ENCODE data around the gene FXN.
"Not testable (repeated sequence)": the region's sequence is repeated elsewhere in the genome, so short reads cannot be mapped to it uniquely, and the experiment has no call there.

Gene FXN

DNA sequence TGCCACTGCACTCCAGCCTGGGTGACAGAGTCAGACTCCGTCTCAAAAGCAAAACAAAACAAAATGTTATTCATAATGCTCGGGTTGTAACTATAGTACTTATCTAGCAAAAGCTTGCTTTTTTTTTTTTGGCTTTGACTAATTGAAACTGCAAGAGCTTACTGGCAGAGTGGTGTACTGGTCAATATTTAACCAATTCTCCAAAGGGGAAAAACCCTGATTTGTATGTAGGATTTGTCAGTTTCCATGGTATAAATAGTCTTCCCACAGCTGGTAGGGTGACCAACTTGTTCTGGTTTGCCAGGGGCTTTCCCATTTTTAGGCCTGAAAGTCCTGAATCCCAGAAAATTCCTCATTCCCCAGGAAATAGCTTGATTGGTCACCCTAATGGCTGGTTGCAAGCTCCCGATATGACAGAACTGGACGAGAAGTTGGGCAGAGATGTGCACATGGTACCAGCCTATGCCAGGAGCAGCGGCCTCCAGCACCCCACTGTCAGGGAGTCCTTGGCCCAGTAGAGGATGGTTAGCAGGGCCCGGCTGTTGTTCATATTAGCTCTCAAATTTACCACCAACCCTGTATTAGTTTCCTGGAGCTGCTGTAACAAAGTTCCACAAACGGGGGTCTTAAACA lies 58.0 kb downstream of the FXN start:
- Histone ChIP-seq H2BK12ac (ENCODE audit: low read length in 2 of 2) (no peak overlapping the region), H3K23ac (ENCODE audit: low read length in 2 of 2) (no peak overlapping the region), H3K18ac (ENCODE audit: low read depth in 1 of 2, low read length in 2 of 2) (no peak overlapping the region), H3K4me1 (ENCODE audit: control insufficient read depth, insufficient read depth, low read depth, low read length) (peaks cover 8% of the 10 kb centered on the region), H4K91ac (ENCODE audit: low read length) (no peak overlapping the region), H3K4ac (ENCODE audit: low read depth in 1 of 2, low read length in 2 of 2) (no peak overlapping the region), H2AFZ (ENCODE audit: low read depth, low read length) (no peak overlapping the region), H3K9me3 (ENCODE audit: control insufficient read depth, low read length) (no peaks in the 10 kb centered on the region), H3K27me3 (ENCODE audit: control insufficient read depth in 1 of 2, insufficient read depth in 1 of 2, low read length in 2 of 2) (no peaks in the 10 kb centered on the region), H2BK120ac (ENCODE audit: low read depth, low read length) (no peak overlapping the region), H3K36me3 (ENCODE audit: control insufficient read depth in 1 of 2, insufficient read depth in 2 of 2, low read depth in 1 of 2, low read length in 2 of 2) (no peaks in the 10 kb centered on the region), H2BK5ac (ENCODE audit: low read depth, low read length, poor library complexity, severe bottlenecking) (no peak overlapping the region), H3K14ac (ENCODE audit: low read length in 2 of 2) (no peak overlapping the region), H2AK5ac (ENCODE audit: low read length, severe bottlenecking) (peak overlapping the region; percentile 98), H4K8ac (ENCODE audit: low read length) (no peak overlapping the region), H3K4me3 (ENCODE audit: insufficient read depth in 1 of 2, low read depth in 1 of 2, low read length in 2 of 2) (no peak overlapping the region), H3K4me2 (ENCODE audit: low read length, poor library complexity, severe bottlenecking) (no peak overlapping the region), H3K9ac (ENCODE audit: low read length) (no peak overlapping the region), H2BK15ac (ENCODE audit: low read depth, poor library complexity, severe bottlenecking) (no peak overlapping the region), H3K79me1 (replicated peaks; ENCODE audit: low read length, poor library complexity, severe bottlenecking) (no peaks in the 10 kb centered on the region), H3K27ac (ENCODE audit: low read length, poor library complexity, severe bottlenecking) (peak overlapping the region; percentile 92)
- 92% methylated on average over 5 of the region's 7 CpGs for WGBS
- no peak for DNase-seq

DNA sequence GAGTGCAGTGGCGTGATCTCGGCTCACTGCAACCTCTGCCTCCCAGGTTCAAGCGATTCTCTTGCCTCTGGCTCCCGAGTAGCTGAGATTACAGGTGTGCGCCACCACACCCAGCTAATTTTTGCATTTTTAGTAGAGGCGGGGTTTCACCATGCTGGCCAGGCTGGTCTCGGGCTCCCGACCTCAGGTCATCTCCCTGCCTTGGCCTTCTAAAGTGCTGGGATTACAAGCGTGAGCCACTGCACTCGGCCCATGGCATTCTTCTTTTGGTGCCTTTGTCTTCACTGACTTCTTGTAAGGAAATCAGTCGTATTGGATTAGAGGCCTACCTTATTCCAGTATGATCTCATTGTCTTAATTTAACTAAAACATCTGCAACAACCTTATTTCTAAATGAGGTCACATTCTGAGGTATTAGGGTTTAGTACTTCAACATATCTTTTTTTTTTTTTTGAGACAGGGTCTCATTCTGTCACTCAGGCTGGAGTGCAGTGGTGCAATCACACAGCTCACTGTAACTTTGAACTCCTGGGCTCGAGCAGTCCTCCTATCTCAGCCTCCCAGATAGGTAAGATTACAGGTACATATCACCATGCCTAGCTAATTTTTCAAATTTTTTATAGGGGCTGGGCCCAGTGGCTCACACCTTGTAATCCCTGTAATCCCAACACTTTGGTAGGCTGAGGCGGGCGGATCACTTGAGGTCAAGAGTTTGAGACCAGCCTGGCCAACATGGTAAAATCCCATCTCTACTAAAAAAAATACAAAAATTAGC lies 59.0 kb downstream of the FXN start:
- H3K9ac ChIP-seq (ENCODE audit: low read length); H3K27ac ChIP-seq (ENCODE audit: low read length, poor library complexity, severe bottlenecking); H4K8ac ChIP-seq (ENCODE audit: low read length); H3K9me3 ChIP-seq (ENCODE audit: control insufficient read depth, low read length); H4K91ac ChIP-seq (ENCODE audit: low read length); H3K36me3 ChIP-seq (ENCODE audit: control insufficient read depth in 1 of 2, insufficient read depth in 2 of 2, low read depth in 1 of 2, low read length in 2 of 2); H3K23ac ChIP-seq (ENCODE audit: low read length in 2 of 2); H3K27me3 ChIP-seq (ENCODE audit: control insufficient read depth in 1 of 2, insufficient read depth in 1 of 2, low read length in 2 of 2); H2AFZ ChIP-seq (ENCODE audit: low read depth, low read length); H3K14ac ChIP-seq (ENCODE audit: low read length in 2 of 2); DNase-seq; H3K79me1 ChIP-seq (replicated peaks; ENCODE audit: low read length, poor library complexity, severe bottlenecking); H2BK15ac ChIP-seq (ENCODE audit: low read depth, poor library complexity, severe bottlenecking); H3K4me2 ChIP-seq (ENCODE audit: low read length, poor library complexity, severe bottlenecking); H3K4ac ChIP-seq (ENCODE audit: low read depth in 1 of 2, low read length in 2 of 2); H3K18ac ChIP-seq (ENCODE audit: low read depth in 1 of 2, low read length in 2 of 2); H2BK120ac ChIP-seq (ENCODE audit: low read depth, low read length); H2BK12ac ChIP-seq (ENCODE audit: low read length in 2 of 2); H3K4me3 ChIP-seq (ENCODE audit: insufficient read depth in 1 of 2, low read depth in 1 of 2, low read length in 2 of 2): not testable (repeated sequence)
- Histone ChIP-seq H2BK5ac (ENCODE audit: low read depth, low read length, poor library complexity, severe bottlenecking) (peak overlapping the region; percentile 12), H3K4me1 (ENCODE audit: control insufficient read depth, insufficient read depth, low read depth, low read length) (peaks cover 10% of the 10 kb centered on the region), H2AK5ac (ENCODE audit: low read length, severe bottlenecking) (peak overlapping the region; percentile 91)
- WGBS: 99% methylated on average over 14 of the region's 14 CpGs

DNA sequence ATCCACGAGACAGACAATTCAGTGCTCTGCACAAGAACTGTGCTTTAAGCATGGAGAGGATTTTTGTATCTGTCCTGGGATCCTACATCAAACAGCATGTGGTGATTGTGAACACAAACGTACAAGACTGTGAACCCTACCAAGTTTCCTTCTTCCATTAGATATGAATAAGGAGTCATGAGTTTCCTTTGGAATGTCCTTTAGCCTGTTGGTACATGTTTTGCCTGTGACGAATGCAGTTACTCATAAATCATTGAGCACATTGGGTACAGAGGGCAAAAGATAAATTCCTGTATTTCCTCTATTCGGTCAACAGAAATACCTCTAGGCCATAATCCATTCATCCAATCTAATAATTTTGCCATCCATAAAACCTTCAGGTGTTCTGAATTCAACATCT lies 61.5 kb downstream of the FXN start:
- Histone ChIP-seq H2BK15ac (ENCODE audit: low read depth, poor library complexity, severe bottlenecking) (no peak overlapping the region), H3K9me3 (ENCODE audit: control insufficient read depth, low read length) (no peaks in the 10 kb centered on the region), H3K14ac (ENCODE audit: low read length in 2 of 2) (no peak overlapping the region), H3K36me3 (ENCODE audit: control insufficient read depth in 1 of 2, insufficient read depth in 2 of 2, low read depth in 1 of 2, low read length in 2 of 2) (no peaks in the 10 kb centered on the region), H3K27me3 (ENCODE audit: control insufficient read depth in 1 of 2, insufficient read depth in 1 of 2, low read length in 2 of 2) (no peaks in the 10 kb centered on the region), H3K23ac (ENCODE audit: low read length in 2 of 2) (no peak overlapping the region), H3K9ac (ENCODE audit: low read length) (no peak overlapping the region), H3K4me2 (ENCODE audit: low read length, poor library complexity, severe bottlenecking) (no peak overlapping the region), H4K8ac (ENCODE audit: low read length) (peak overlapping the region; percentile 60), H2BK120ac (ENCODE audit: low read depth, low read length) (no peak overlapping the region), H4K91ac (ENCODE audit: low read length) (no peak overlapping the region), H2BK5ac (ENCODE audit: low read depth, low read length, poor library complexity, severe bottlenecking) (no peak overlapping the region), H3K4ac (ENCODE audit: low read depth in 1 of 2, low read length in 2 of 2) (no peak overlapping the region), H2BK12ac (ENCODE audit: low read length in 2 of 2) (no peak overlapping the region), H3K4me1 (ENCODE audit: control insufficient read depth, insufficient read depth, low read depth, low read length) (peaks cover 12% of the 10 kb centered on the region), H2AK5ac (ENCODE audit: low read length, severe bottlenecking) (peak overlapping the region; percentile 66), H3K27ac (ENCODE audit: low read length, poor library complexity, severe bottlenecking) (peak overlapping the region; percentile 98), H3K79me1 (replicated peaks; ENCODE audit: low read length, poor library complexity, severe bottlenecking) (no peaks in the 10 kb centered on the region), H3K18ac (ENCODE audit: low read depth in 1 of 2, low read length in 2 of 2) (peak overlapping the region in 1 of 2 experiments; percentile 78), H3K4me3 (ENCODE audit: insufficient read depth in 1 of 2, low read depth in 1 of 2, low read length in 2 of 2) (no peak overlapping the region), H2AFZ (ENCODE audit: low read depth, low read length) (no peak overlapping the region)
- peak; percentile 83 for DNase-seq
- WGBS: 26% methylated on average over 3 of the region's 4 CpGs

DNA sequence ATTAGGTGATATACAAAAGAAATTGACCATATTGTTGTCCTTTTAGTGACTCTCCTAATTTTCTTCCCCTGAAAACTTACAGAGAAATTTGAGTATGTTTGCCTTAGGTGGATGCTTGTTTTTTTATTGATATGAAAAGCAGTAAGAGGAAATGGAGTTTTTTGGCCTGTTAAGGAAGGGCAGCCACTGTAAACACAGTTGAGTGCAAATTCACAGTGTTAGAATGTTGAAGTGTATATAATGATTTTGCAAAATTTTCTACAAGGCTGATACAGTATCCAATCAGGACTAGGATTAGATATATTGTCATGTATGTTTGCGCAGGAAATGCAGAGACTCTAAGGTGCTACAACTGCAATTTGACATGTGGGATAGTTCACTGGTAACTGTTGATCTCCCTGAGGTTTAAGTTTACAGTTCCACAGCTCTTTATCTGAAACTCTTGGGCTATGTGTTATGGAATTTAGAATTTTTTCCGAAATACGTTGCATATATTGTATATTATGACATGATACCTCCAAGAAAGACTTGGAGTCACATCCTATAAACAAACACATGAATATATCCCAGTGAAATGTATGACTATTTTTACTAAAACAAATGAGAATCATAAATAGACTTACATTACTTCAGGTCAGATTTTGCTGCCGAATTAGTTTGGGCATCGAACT lies 62.5 kb downstream of the FXN start:
- Histone ChIP-seq H3K27me3 (ENCODE audit: control insufficient read depth in 1 of 2, insufficient read depth in 1 of 2, low read length in 2 of 2) (no peaks in the 10 kb centered on the region), H3K27ac (ENCODE audit: low read length, poor library complexity, severe bottlenecking) (peak overlapping the region; percentile 39), H2BK12ac (ENCODE audit: low read length in 2 of 2) (no peak overlapping the region), H3K4ac (ENCODE audit: low read depth in 1 of 2, low read length in 2 of 2) (no peak overlapping the region), H3K4me2 (ENCODE audit: low read length, poor library complexity, severe bottlenecking) (no peak overlapping the region), H3K23ac (ENCODE audit: low read length in 2 of 2) (no peak overlapping the region), H3K9ac (ENCODE audit: low read length) (no peak overlapping the region), H3K4me1 (ENCODE audit: control insufficient read depth, insufficient read depth, low read depth, low read length) (peaks cover 11% of the 10 kb centered on the region), H2AK5ac (ENCODE audit: low read length, severe bottlenecking) (peak overlapping the region; percentile 64), H3K14ac (ENCODE audit: low read length in 2 of 2) (no peak overlapping the region), H3K79me1 (replicated peaks; ENCODE audit: low read length, poor library complexity, severe bottlenecking) (no peaks in the 10 kb centered on the region), H3K9me3 (ENCODE audit: control insufficient read depth, low read length) (no peaks in the 10 kb centered on the region), H2AFZ (ENCODE audit: low read depth, low read length) (no peak overlapping the region), H3K36me3 (ENCODE audit: control insufficient read depth in 1 of 2, insufficient read depth in 2 of 2, low read depth in 1 of 2, low read length in 2 of 2) (no peaks in the 10 kb centered on the region), H3K18ac (ENCODE audit: low read depth in 1 of 2, low read length in 2 of 2) (no peak overlapping the region), H2BK120ac (ENCODE audit: low read depth, low read length) (peak overlapping the region; percentile 19), H2BK5ac (ENCODE audit: low read depth, low read length, poor library complexity, severe bottlenecking) (peak overlapping the region; percentile 62), H4K91ac (ENCODE audit: low read length) (no peak overlapping the region), H4K8ac (ENCODE audit: low read length) (no peak overlapping the region), H3K4me3 (ENCODE audit: insufficient read depth in 1 of 2, low read depth in 1 of 2, low read length in 2 of 2) (no peak overlapping the region), H2BK15ac (ENCODE audit: low read depth, poor library complexity, severe bottlenecking) (no peak overlapping the region)
- DNase-seq: no peak
- WGBS: 96% methylated on average over 3 of the region's 5 CpGs

Measured in mesenchymal stem cell (in vitro differentiated cells and primary cell).